ENCODE results near the gene FKBP11.
"Not testable (repeated sequence)": the region's sequence is repeated elsewhere in the genome, so short reads cannot be mapped to it uniquely, and the experiment has no call there.

FKBP11 gene

GRCh38 chr12:48954841-48955501 lies 29.7 kb upstream of the FKBP11 start:
- DNase-seq: no peak

- DNase-seq: no peak
Observed at GRCh38 chr12:48954061-48954460, 28.8 kb upstream of the FKBP11 start.

GRCh38 chr12:48952691-48953090 lies 27.4 kb upstream of the FKBP11 start:
- DNase-seq: no peak

- no peak for DNase-seq
Observed at GRCh38 chr12:48947727-48948126, 22.4 kb upstream of the FKBP11 start.

- DNase-seq: no peak
Observed at GRCh38 chr12:48946943-48947342, 21.7 kb upstream of the FKBP11 start.

GRCh38 chr12:48946205-48946604 lies 20.9 kb upstream of the FKBP11 start:
- peak; percentile 43 for DNase-seq

GRCh38 chr12:48943221-48943620 lies 17.9 kb upstream of the FKBP11 start:
- no peak for DNase-seq

GRCh38 chr12:48940181-48940580 lies 14.9 kb upstream of the FKBP11 start:
- no peak for DNase-seq

- DNase-seq: no peak
Observed at GRCh38 chr12:48938805-48939204, 13.5 kb upstream of the FKBP11 start.

- no peak for DNase-seq
Observed at GRCh38 chr12:48937170-48937569, 11.9 kb upstream of the FKBP11 start.

GRCh38 chr12:48936379-48936979 lies 11.2 kb upstream of the FKBP11 start:
- peak; percentile 27 for DNase-seq

- DNase-seq: no peak
Observed at GRCh38 chr12:48934312-48934706, 9.0 kb upstream of the FKBP11 start.

- DNase-seq: no peak
Observed at GRCh38 chr12:48933664-48934311, 8.5 kb upstream of the FKBP11 start.

- no peak for DNase-seq
Observed at GRCh38 chr12:48932878-48933277, 7.6 kb upstream of the FKBP11 start.

- no peak for DNase-seq
Observed at GRCh38 chr12:48930475-48930874, 5.2 kb upstream of the FKBP11 start.

- DNase-seq: no peak
Observed at GRCh38 chr12:48929551-48929950, 4.3 kb upstream of the FKBP11 start.

GRCh38 chr12:48927261-48927660 lies 2.0 kb upstream of the FKBP11 start:
- DNase-seq: no peak

- DNase-seq: peak; percentile 72
Observed at GRCh38 chr12:48924617-48925303, 532 bp downstream of the FKBP11 start.

GRCh38 chr12:48923117-48923516 lies 2.2 kb downstream of the FKBP11 start:
- DNase-seq: no peak

GRCh38 chr12:48917857-48918537 lies 7.3 kb downstream of the FKBP11 start:
- no peak for DNase-seq

GRCh38 chr12:48910196-48910595 lies 15.1 kb downstream of the FKBP11 start:
- DNase-seq: no peak

GRCh38 chr12:48909698-48910097 lies 15.6 kb downstream of the FKBP11 start:
- not testable (repeated sequence) for DNase-seq

- DNase-seq: no peak
Observed at GRCh38 chr12:48907245-48907644, 18.0 kb downstream of the FKBP11 start.
